ENCODE measurements around the gene ASB15.
"Not testable (repeated sequence)": the region's sequence is repeated elsewhere in the genome, so short reads cannot be mapped to it uniquely, and the experiment has no call there.

The ASB15 gene

DNA sequence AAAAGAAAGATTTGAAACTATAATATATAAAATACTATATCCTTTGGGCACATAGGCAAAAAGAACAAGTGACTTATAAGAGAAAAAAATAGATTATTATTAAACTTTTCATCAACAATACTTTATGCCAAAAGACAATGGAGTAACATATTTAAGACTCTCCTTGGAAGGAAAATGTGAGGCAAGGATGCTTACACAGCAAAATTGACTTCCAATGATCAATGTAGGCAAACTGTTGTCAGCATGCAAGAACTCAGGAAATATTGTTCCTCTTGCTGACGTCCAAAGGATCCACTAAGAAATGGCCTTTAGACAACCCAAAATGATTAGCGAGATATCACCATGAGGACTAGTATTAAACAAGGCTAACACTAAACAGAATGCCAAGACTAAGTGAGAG is 31.2 kb downstream of the ASB15 start:
- DNase-seq, result no peak
- Histone ChIP-seq H3K9me3 (replicated peaks; ENCODE audit: insufficient read depth, low read length) (no peaks in the 10 kb centered on the region), H3K27ac (ENCODE audit: low read length) (no peak overlapping the region), H3K36me3 (replicated peaks; ENCODE audit: insufficient read depth, low read length) (no peaks in the 10 kb centered on the region), H3K9me2 (replicated peaks; ENCODE audit: insufficient read depth, low read length) (no peaks in the 10 kb centered on the region), H3F3A (ENCODE audit: insufficient read depth, low read length) (no peaks in the 10 kb centered on the region), H3K9ac (ENCODE audit: low read length) (no peak overlapping the region), H3K4me1 (ENCODE audit: low read length) (no peaks in the 10 kb centered on the region), H3K79me2 (ENCODE audit: low read length) (no peaks in the 10 kb centered on the region), H3K4me2 (ENCODE audit: low read depth, low read length) (no peak overlapping the region), H3K4me3 (ENCODE audit: low read length) (no peak overlapping the region), H4K20me1 (ENCODE audit: insufficient read depth, low read length) (no peaks in the 10 kb centered on the region), H3K27me3 (replicated peaks; ENCODE audit: insufficient read depth, low read length) (no peaks in the 10 kb centered on the region), H2AFZ (ENCODE audit: low read length) (no peak overlapping the region)
- TF ChIP-seq, protein P1, sequence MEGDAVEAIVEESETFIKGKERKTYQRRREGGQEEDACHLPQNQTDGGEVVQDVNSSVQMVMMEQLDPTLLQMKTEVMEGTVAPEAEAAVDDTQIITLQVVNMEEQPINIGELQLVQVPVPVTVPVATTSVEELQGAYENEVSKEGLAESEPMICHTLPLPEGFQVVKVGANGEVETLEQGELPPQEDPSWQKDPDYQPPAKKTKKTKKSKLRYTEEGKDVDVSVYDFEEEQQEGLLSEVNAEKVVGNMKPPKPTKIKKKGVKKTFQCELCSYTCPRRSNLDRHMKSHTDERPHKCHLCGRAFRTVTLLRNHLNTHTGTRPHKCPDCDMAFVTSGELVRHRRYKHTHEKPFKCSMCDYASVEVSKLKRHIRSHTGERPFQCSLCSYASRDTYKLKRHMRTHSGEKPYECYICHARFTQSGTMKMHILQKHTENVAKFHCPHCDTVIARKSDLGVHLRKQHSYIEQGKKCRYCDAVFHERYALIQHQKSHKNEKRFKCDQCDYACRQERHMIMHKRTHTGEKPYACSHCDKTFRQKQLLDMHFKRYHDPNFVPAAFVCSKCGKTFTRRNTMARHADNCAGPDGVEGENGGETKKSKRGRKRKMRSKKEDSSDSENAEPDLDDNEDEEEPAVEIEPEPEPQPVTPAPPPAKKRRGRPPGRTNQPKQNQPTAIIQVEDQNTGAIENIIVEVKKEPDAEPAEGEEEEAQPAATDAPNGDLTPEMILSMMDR (IDR thresholded peaks at IDR 0.05; ENCODE audit: low read length), result no peak

DNA sequence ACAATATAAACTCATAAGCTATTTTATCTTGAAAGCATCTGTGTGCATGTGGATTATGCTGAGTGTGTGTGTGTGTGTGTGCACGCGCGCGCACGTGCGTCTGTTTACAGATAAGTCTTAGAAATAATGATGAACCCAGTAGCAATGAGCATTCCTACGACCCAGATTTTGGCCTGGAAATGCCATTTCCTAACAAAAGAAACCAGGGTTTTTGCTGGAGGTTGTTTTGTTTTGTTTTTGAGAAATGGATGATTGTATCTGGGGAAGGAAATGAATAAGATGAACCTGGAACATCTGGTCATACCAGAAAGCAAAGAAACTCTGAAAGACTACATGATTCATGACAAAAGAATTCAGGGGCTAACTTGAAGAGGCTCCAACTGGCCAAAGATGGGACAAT is 31.9 kb downstream of the ASB15 start:
- TF ChIP-seq EZH2 (optimal IDR thresholded peaks at IDR 0.05; ENCODE audit: low read depth, low read length) (no peak), EZH2phosphoT487 (IDR thresholded peaks at IDR 0.05; ENCODE audit: low read length) (no peak)
- TF ChIP-seq, protein P1 (IDR thresholded peaks at IDR 0.05; ENCODE audit: low read length), result no peak
- Histone ChIP-seq H3K79me2 (ENCODE audit: low read length) (no peaks in the 10 kb centered on the region), H3K4me3 (ENCODE audit: low read length) (no peak overlapping the region), H3K27ac (ENCODE audit: low read length) (no peak overlapping the region), H3K9me2 (replicated peaks; ENCODE audit: insufficient read depth, low read length) (no peaks in the 10 kb centered on the region), H4K20me1 (ENCODE audit: insufficient read depth, low read length) (no peaks in the 10 kb centered on the region), H3F3A (ENCODE audit: insufficient read depth, low read length) (no peaks in the 10 kb centered on the region), H3K9me3 (replicated peaks; ENCODE audit: insufficient read depth, low read length) (no peaks in the 10 kb centered on the region), H3K27me3 (replicated peaks; ENCODE audit: insufficient read depth, low read length) (no peaks in the 10 kb centered on the region), H3K4me2 (ENCODE audit: low read depth, low read length) (no peak overlapping the region), H3K4me1 (ENCODE audit: low read length) (no peaks in the 10 kb centered on the region), H2AFZ (ENCODE audit: low read length) (no peak overlapping the region), H3K36me3 (replicated peaks; ENCODE audit: insufficient read depth, low read length) (no peaks in the 10 kb centered on the region), H3K9ac (ENCODE audit: low read length) (no peak overlapping the region)
- DNase-seq, result no peak

DNA sequence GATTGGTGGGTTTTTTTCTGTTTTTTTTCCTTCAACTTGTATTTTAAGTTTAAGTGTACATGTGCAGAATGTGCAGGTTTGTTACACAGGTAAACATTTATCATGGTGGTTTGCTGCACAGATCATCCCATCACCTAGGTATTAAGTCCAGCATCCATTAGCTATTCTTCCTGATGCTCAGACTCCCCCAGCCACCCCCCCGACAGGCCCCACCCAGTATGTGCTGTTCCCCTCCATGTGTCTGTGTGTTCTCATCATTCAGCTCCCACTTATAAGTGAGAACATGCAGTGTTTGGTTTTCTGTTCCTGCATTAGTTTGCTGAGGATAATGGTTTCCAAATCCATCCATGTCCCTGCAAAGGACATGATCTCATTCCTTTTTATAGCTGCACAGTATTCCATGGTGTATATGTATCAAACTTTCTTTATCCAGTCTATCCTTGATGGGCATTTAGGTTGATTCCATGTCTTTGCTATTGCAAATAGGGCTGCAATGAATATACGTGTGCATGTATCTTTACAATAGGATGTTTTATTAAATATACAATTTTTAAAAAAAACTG is 32.5 kb downstream of the ASB15 start:
- H3K4me3 ChIP-seq (ENCODE audit: low read length); H3K27me3 ChIP-seq (replicated peaks; ENCODE audit: insufficient read depth, low read length); H3K36me3 ChIP-seq (replicated peaks; ENCODE audit: insufficient read depth, low read length); H3F3A ChIP-seq (ENCODE audit: insufficient read depth, low read length); H2AFZ ChIP-seq (ENCODE audit: low read length); H3K9ac ChIP-seq (ENCODE audit: low read length); H3K27ac ChIP-seq (ENCODE audit: low read length); H3K9me3 ChIP-seq (replicated peaks; ENCODE audit: insufficient read depth, low read length); H3K9me2 ChIP-seq (replicated peaks; ENCODE audit: insufficient read depth, low read length); DNase-seq; H3K4me2 ChIP-seq (ENCODE audit: low read depth, low read length); H3K4me1 ChIP-seq (ENCODE audit: low read length); H3K79me2 ChIP-seq (ENCODE audit: low read length); H4K20me1 ChIP-seq (ENCODE audit: insufficient read depth, low read length): not testable (repeated sequence)

DNA sequence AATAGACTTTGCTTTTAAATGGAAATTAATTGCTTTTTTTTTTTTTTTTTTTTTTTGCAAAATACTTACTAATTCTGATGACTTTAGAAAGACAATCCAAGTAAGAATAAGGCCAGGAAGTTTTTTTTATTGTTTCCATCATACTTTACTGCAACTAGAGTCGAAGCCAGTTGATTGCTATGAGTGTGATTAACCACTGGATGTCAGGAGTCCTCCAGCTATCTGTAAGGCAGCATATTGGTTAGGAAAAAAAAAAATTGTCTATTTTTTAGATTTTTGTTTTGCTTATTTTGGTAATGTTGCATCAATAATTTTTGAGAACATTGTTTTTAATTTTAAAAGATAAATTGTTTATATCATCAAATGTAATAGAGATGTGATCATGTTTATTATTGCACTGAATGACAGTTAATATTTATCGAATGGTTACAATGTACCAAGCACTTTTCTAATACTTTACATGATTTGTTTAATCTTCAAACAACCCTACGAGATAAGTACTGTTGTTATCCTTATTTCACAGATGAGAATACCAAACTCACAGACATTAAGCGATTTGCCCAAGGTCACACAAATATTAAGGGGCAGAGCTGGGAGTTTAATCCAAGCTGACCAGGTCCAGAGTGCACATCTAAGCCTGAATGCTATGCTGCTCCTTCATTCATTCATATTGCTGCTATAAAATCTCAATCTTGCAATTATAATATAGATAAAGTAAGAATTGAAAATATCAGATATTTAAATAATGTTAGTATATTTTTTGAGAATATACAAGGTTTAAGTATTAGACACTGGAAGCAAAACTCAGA is 34.1 kb downstream of the ASB15 start:
- H3K36me3 ChIP-seq (replicated peaks; ENCODE audit: insufficient read depth, low read length), result no peaks in the 10 kb centered on the region
- H3K9me3 ChIP-seq (replicated peaks; ENCODE audit: insufficient read depth, low read length), result no peaks in the 10 kb centered on the region
- no peak overlapping the region for H3K27ac ChIP-seq (ENCODE audit: low read length)
- DNase-seq, result peak; percentile 21
- H3K4me1 ChIP-seq (ENCODE audit: low read length), result no peaks in the 10 kb centered on the region
- H3K9me2 ChIP-seq (replicated peaks; ENCODE audit: insufficient read depth, low read length), result no peaks in the 10 kb centered on the region
- TF ChIP-seq, protein P1 (IDR thresholded peaks at IDR 0.05; ENCODE audit: low read length), result peak; percentile 26
- TF ChIP-seq EZH2 (optimal IDR thresholded peaks at IDR 0.05; ENCODE audit: low read depth, low read length), result no peak
- no peaks in the 10 kb centered on the region for H4K20me1 ChIP-seq (ENCODE audit: insufficient read depth, low read length)
- no peak overlapping the region for H2AFZ ChIP-seq (ENCODE audit: low read length)
- no peak overlapping the region for H3K9ac ChIP-seq (ENCODE audit: low read length)
- H3K27me3 ChIP-seq (replicated peaks; ENCODE audit: insufficient read depth, low read length), result no peaks in the 10 kb centered on the region
- H3F3A ChIP-seq (ENCODE audit: insufficient read depth, low read length), result no peaks in the 10 kb centered on the region
- H3K4me3 ChIP-seq (ENCODE audit: low read length), result no peak overlapping the region
- no peak overlapping the region for H3K4me2 ChIP-seq (ENCODE audit: low read depth, low read length)
- H3K79me2 ChIP-seq (ENCODE audit: low read length), result no peaks in the 10 kb centered on the region
